ENCODE measurements around the gene NOTCH1. TPM values are rescaled to one million over a fixed set of nuclear protein-coding genes. Genes with fewer than 3 reads are reported as not detected.

The NOTCH1 gene
- total RNA-seq, 1 experiment from 2014 or later = 37.2 TPM

- Histone ChIP-seq H3K27ac (ENCODE audit: low read depth, low read length, poor library complexity, severe bottlenecking) (no peak overlapping the region), H3K36me3 (ENCODE audit: insufficient read depth, low read length, poor library complexity, severe bottlenecking) (no peaks in the 10 kb centered on the region), H3K9me3 (ENCODE audit: low read depth, low read length, poor library complexity, severe bottlenecking) (no peaks in the 10 kb centered on the region), H3K4me3 (ENCODE audit: low read depth, low read length, poor library complexity, severe bottlenecking) (no peak overlapping the region), H3K4me1 (ENCODE audit: insufficient read depth, low read length, poor library complexity, severe bottlenecking) (peaks cover 3% of the 10 kb centered on the region), H3K27me3 (replicated peaks; ENCODE audit: insufficient read depth, low read depth, low read length, poor library complexity) (no peaks in the 10 kb centered on the region)
- POLR2A ChIA-PET (ENCODE audit: low non-redundant PET) = no interaction called here
- TF ChIP-seq CTCF (conservative IDR thresholded peaks at IDR 0.05; ENCODE audit: low read depth, low read length) (no peak), EZH2 (IDR thresholded peaks at IDR 0.05; ENCODE audit: borderline replicate concordance, low read depth, low read length, poor library complexity, severe bottlenecking) (no peak)
- no TSS peak for BruUV-seq (replicated peaks)
- DNase-seq (ENCODE audit: low spot score) = no peak
- intact Hi-C loops (cut with micrococcal nuclease; ENCODE audit: unreplicated experiment) = no loop called here
- CTCF ChIA-PET = no interaction called here
Measured at GRCh38 chr9:136563646-136564325, 17.9 kb upstream of the NOTCH1 start.

- no TSS peak for BruUV-seq (replicated peaks)
- intact Hi-C loops (cut with micrococcal nuclease; ENCODE audit: unreplicated experiment) = no loop called here
- ChIA-PET CTCF (no interaction called here), POLR2A (ENCODE audit: low non-redundant PET) (no interaction called here)
- Histone ChIP-seq H3K27me3 (replicated peaks; ENCODE audit: insufficient read depth, low read depth, low read length, poor library complexity) (no peaks in the 10 kb centered on the region), H3K27ac (ENCODE audit: low read depth, low read length, poor library complexity, severe bottlenecking) (no peak overlapping the region), H3K36me3 (ENCODE audit: insufficient read depth, low read length, poor library complexity, severe bottlenecking) (no peaks in the 10 kb centered on the region), H3K4me3 (ENCODE audit: low read depth, low read length, poor library complexity, severe bottlenecking) (no peak overlapping the region), H3K4me1 (ENCODE audit: insufficient read depth, low read length, poor library complexity, severe bottlenecking) (no peaks in the 10 kb centered on the region), H3K9me3 (ENCODE audit: low read depth, low read length, poor library complexity, severe bottlenecking) (no peaks in the 10 kb centered on the region)
- DNase-seq (ENCODE audit: low spot score) = no peak
- TF ChIP-seq CTCF (conservative IDR thresholded peaks at IDR 0.05; ENCODE audit: low read depth, low read length) (no peak), EZH2 (IDR thresholded peaks at IDR 0.05; ENCODE audit: borderline replicate concordance, low read depth, low read length, poor library complexity, severe bottlenecking) (no peak)
Measured at GRCh38 chr9:136562746-136563495, 17.1 kb upstream of the NOTCH1 start.

- no peaks in the 10 kb centered on the region for H3K4me1 ChIP-seq (ENCODE audit: insufficient read depth, low read length, poor library complexity, severe bottlenecking)
- H3K9me3 ChIP-seq (ENCODE audit: low read depth, low read length, poor library complexity, severe bottlenecking) = no peaks in the 10 kb centered on the region
- H3K36me3 ChIP-seq (ENCODE audit: insufficient read depth, low read length, poor library complexity, severe bottlenecking) = no peaks in the 10 kb centered on the region
- ChIA-PET POLR2A (ENCODE audit: low non-redundant PET) (no interaction called here), CTCF (no interaction called here)
- intact Hi-C loops (cut with micrococcal nuclease; ENCODE audit: unreplicated experiment) = no loop called here
- no peak overlapping the region for H3K27ac ChIP-seq (ENCODE audit: low read depth, low read length, poor library complexity, severe bottlenecking)
- BruUV-seq (replicated peaks) = no TSS peak
- H3K27me3 ChIP-seq (replicated peaks; ENCODE audit: insufficient read depth, low read depth, low read length, poor library complexity) = no peaks in the 10 kb centered on the region
- TF ChIP-seq CTCF (conservative IDR thresholded peaks at IDR 0.05; ENCODE audit: low read depth, low read length) (no peak), EZH2 (IDR thresholded peaks at IDR 0.05; ENCODE audit: borderline replicate concordance, low read depth, low read length, poor library complexity, severe bottlenecking) (no peak)
- DNase-seq (ENCODE audit: low spot score) = no peak
- H3K4me3 ChIP-seq (ENCODE audit: low read depth, low read length, poor library complexity, severe bottlenecking) = no peak overlapping the region
Measured at GRCh38 chr9:136561779-136562178, 15.9 kb upstream of the NOTCH1 start.

Data from A673 (cell line).